IMR-90 (cell line): ENCODE results near the gene ALS2. TPM values are rescaled to one million over a fixed set of nuclear protein-coding genes. Genes with fewer than 3 reads are reported as not detected.

Source experiments
- ATAC-seq: fragments of 200-7000 bp; cut with Tn5 transposase; 2 replicates; pipeline ENCODE4 v1.9.1; 2020; ENCODE audit warnings: low read depth, mild to moderate bottlenecking, moderate library complexity
- BruUV-seq: library from RNA; stranded (reverse); fragments of 400-500 nt; replicated peaks from 2 replicates; lab custom pipeline; 2021; lab: Mats Ljungman, UMichigan
- CTCF ChIA-PET: fragments of 300-600 bp; formaldehyde crosslinking; extraction: SDS; loops from one replicate; lab custom pipeline; 2021; ENCODE audit warnings: antibody characterized with exemption; lab: Yijun Ruan, JAX
- POLR2A ChIA-PET: fragments of 300-600 bp; sonication (Branson Sonifier 250); formaldehyde crosslinking; loops from one replicate; lab custom pipeline; 2022; ENCODE audit warnings: antibody characterized with exemption; ENCODE audit not compliant: unreplicated experiment; lab: Charles Lee
- DNase-seq: peaks from one replicate; pipeline ENCODE4 v3.0.0; 2013
- H2AFZ ChIP-seq: replicated peaks from 2 replicates; pipeline ENCODE3; 2013; ENCODE audit warnings: low read length, mild to moderate bottlenecking; ENCODE audit not compliant: poor library complexity
- H2AK5ac ChIP-seq: 2 replicates; pipeline ENCODE4 v1.6.1; 2013; ENCODE audit warnings: low read depth, low read length, inconsistent platforms
- H2AK9ac ChIP-seq: replicated peaks from 2 replicates; pipeline ENCODE3; 2013; ENCODE audit warnings: mild to moderate bottlenecking, low read depth, low read length, moderate library complexity; ENCODE audit not compliant: poor library complexity
- H2BK120ac ChIP-seq: 2 replicates; pipeline ENCODE4 v1.6.1; 2013; ENCODE audit warnings: low read depth, low read length, inconsistent platforms
- H2BK15ac ChIP-seq: 3 replicates; pipeline ENCODE4 v1.6.1; 2013; ENCODE audit warnings: low read depth, low read length, inconsistent platforms
- H2BK20ac ChIP-seq: 2 replicates; pipeline ENCODE4 v1.6.1; 2013; ENCODE audit warnings: low read depth, mild to moderate bottlenecking, inconsistent platforms, low read length, moderate library complexity
- H2BK5ac ChIP-seq: 2 replicates; pipeline ENCODE4 v1.6.1; 2013; ENCODE audit warnings: mild to moderate bottlenecking, low read depth, low read length, inconsistent platforms; ENCODE audit not compliant: poor library complexity, severe bottlenecking
- H3K14ac ChIP-seq: replicated peaks from 2 replicates; pipeline ENCODE4 v1.6.1; 2013; ENCODE audit warnings: low read depth, low read length, inconsistent platforms
- H3K18ac ChIP-seq: 2 replicates; pipeline ENCODE4 v1.6.1; 2013; ENCODE audit warnings: low read depth, low read length, control low read depth
- H3K23ac ChIP-seq: 2 replicates; pipeline ENCODE4 v1.6.1; 2013; ENCODE audit warnings: low read depth, low read length, inconsistent platforms
- H3K27ac ChIP-seq: 2 replicates; pipeline ENCODE4 v1.5.1; 2013; ENCODE audit warnings: mild to moderate bottlenecking, control low read depth, low read length; ENCODE audit not compliant: insufficient read depth
- H3K27me3 ChIP-seq: 2 replicates; pipeline ENCODE4 v1.6.1; 2013; ENCODE audit warnings: low read length; ENCODE audit not compliant: control insufficient read depth, insufficient read depth
- H3K36me3 ChIP-seq: 2 replicates; pipeline ENCODE4 v1.6.1; 2013; ENCODE audit warnings: low read length, mixed read lengths; ENCODE audit not compliant: control insufficient read depth, insufficient read depth
- H3K4ac ChIP-seq: 2 replicates; pipeline ENCODE4 v1.6.1; 2013; ENCODE audit warnings: low read depth, low read length, inconsistent platforms
- H3K4me1 ChIP-seq: 2 replicates; pipeline ENCODE4 v1.6.1; 2013; ENCODE audit warnings: low read length, mixed read lengths; ENCODE audit not compliant: control insufficient read depth, insufficient read depth
- H3K4me2 ChIP-seq: 2 replicates; pipeline ENCODE4 v1.6.1; 2013; ENCODE audit warnings: low read depth, mild to moderate bottlenecking, control low read depth, low read length, moderate library complexity
- H3K4me3 ChIP-seq: 2 replicates; pipeline ENCODE4 v1.5.1; 2013; ENCODE audit warnings: low read depth, mild to moderate bottlenecking, control low read depth, low read length, moderate library complexity; ENCODE audit not compliant: insufficient read depth
- H3K56ac ChIP-seq: 2 replicates; pipeline ENCODE4 v1.6.1; 2013; ENCODE audit warnings: low read length, inconsistent platforms; ENCODE audit not compliant: insufficient read depth; ENCODE audit errors: extremely low read depth
- H3K79me1 ChIP-seq, 2 experiments: 2 replicates each; pipeline ENCODE4 v1.6.1; 2013; ENCODE audit warnings: low read length in 2 of 2, inconsistent platforms in 1 of 2, low read depth in 1 of 2
- H3K9ac ChIP-seq: 2 replicates; pipeline ENCODE4 v1.6.1; 2013; ENCODE audit warnings: low read depth, low read length, control low read depth
- H3K9me1 ChIP-seq: 2 replicates; pipeline ENCODE4 v1.6.1; 2013; ENCODE audit warnings: low read length, inconsistent platforms; ENCODE audit not compliant: insufficient read depth
- H3K9me3 ChIP-seq: 2 replicates; pipeline ENCODE4 v1.6.1; 2013; ENCODE audit warnings: low read length; ENCODE audit not compliant: control insufficient read depth, insufficient read depth
- H4K20me1 ChIP-seq: 2 replicates; pipeline ENCODE4 v1.6.1; 2013; ENCODE audit warnings: low read length, inconsistent platforms; ENCODE audit not compliant: insufficient read depth
- H4K5ac ChIP-seq: 2 replicates; pipeline ENCODE4 v1.6.1; 2013; ENCODE audit warnings: mild to moderate bottlenecking, low read depth, low read length, control low read depth
- H4K8ac ChIP-seq, 2 experiments: 2 replicates each; pipeline ENCODE4 v1.6.1; 2013; ENCODE audit warnings: low read depth in 2 of 2, low read length in 2 of 2, control low read depth in 1 of 2, inconsistent platforms in 1 of 2
- H4K91ac ChIP-seq: 2 replicates; pipeline ENCODE4 v1.6.1; 2013; ENCODE audit warnings: low read depth, low read length, inconsistent platforms; ENCODE audit not compliant: insufficient read depth
- MAZ ChIP-seq: IDR thresholded peaks from 2 replicates; pipeline ENCODE4 v1.6.1; 2012; ENCODE audit warnings: low read depth, mild to moderate bottlenecking, low read length, improper control_type of control experiment, moderate library complexity, borderline replicate concordance
- MXI1 ChIP-seq: IDR thresholded peaks from 2 replicates; pipeline ENCODE4 v1.6.1; 2012; ENCODE audit warnings: low read depth, mild to moderate bottlenecking, low read length, moderate library complexity, borderline replicate concordance
- RCOR1 ChIP-seq: IDR thresholded peaks from 2 replicates; pipeline ENCODE4 v1.6.1; 2012; ENCODE audit warnings: mild to moderate bottlenecking, low read length, improper control_type of control experiment; ENCODE audit not compliant: insufficient replicate concordance
- WGBS, 2 experiments: methylation state at CpG; one replicate each; pipeline versions ENCODE4 v1.1.5 to v1.1.7; 2013; ENCODE audit warnings: missing lambda C conversion rate in 2 of 2; ENCODE audit not compliant: insufficient read length in 1 of 2; ENCODE audit errors: extremely low coverage in 2 of 2; 5-methylcytosine and 5-hydroxymethylcytosine counted together
- dilution Hi-C: fragments of 300-500 bp; cut with HindIII; formaldehyde crosslinking; loops from one replicate; pipeline ENCODE4 v1.14.3; 2018; ENCODE audit warnings: low sequenced_read_pairs; ENCODE audit not compliant: unreplicated experiment
- in situ Hi-C: fragments of 300-500 bp; cut with MboI; formaldehyde crosslinking; loops from 3 replicates; pipeline ENCODE4 v1.14.3; 2019; ENCODE audit warnings: low sequenced_read_pairs, inconsistent platforms, mixed read lengths
- intact Hi-C: fragments of 100-400 bp; cut with micrococcal nuclease; formaldehyde crosslinking; loops from 2 replicates; pipeline ENCODE4 v1.10.0; 2022
- polyA plus RNA-seq, 3 experiments: library from polyadenylated mRNA; depleted of rRNA; stranded (reverse); fragments of >200 nt; gene quantifications; 2 replicates each; pipeline ENCODE4 v1.2.3, GENCODE V29; 2012; ENCODE audit warnings: low replicate concordance in 1 of 3
- total RNA-seq: library from RNA; depleted of rRNA; stranded (reverse); fragments of >200 nt; gene quantifications from 2 replicates; pipeline ENCODE4 v1.2.3, GENCODE V29; 2012

Gene ALS2
- total and polyA plus RNA-seq, 2 of the 4 experiments (the other 2 are of a cell fraction): 14.4 to 42.3 TPM

DNA sequence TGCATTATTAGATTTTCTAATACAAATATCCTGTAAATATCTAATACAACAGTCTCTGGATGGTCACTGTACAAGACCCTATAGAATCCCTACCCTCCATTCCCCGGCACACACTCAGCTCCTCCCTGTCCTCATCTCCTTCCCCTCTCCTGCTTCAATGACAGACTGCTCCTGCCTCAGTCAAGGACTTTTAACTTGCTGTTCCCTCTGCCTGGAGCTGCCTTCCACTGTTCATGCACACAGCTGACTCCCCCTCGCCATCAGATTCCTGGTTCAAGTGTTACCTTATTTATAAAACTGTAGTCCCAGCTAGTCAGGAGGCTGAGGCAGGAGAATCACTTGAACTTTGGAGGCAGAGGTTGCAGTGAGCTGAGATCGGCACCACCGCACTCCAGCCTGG is 28.9 kb upstream of the ALS2 start:
- Histone ChIP-seq H3K23ac (peak overlapping the region; percentile 81), H2BK20ac (peak overlapping the region; percentile 71), H2AK5ac (peak overlapping the region; percentile 89), H3K9me1 (peaks cover 3% of the 10 kb centered on the region; the same call in 1 of the 2 replicates), H3K9me3 (no peaks in the 10 kb centered on the region), H2AFZ (peak overlapping the region; percentile 68), H3K27ac (peak overlapping the region; percentile 13; the same call in 1 of the 2 replicates), H4K20me1 (no peaks in the 10 kb centered on the region), H4K8ac (peak overlapping the region in 1 of 2 experiments; percentile 83; a peak in 1 of 4 replicates), H3K14ac (peak overlapping the region; percentile 78; the same call in 1 of the 2 replicates), H3K18ac (peak overlapping the region; percentile 48), H3K4me2 (no peak overlapping the region), H3K36me3 (no peaks in the 10 kb centered on the region), H3K56ac (no peak overlapping the region), H4K91ac (peak overlapping the region; percentile 70), H3K9ac (peak overlapping the region; percentile 54; the same call in 1 of the 2 replicates), H3K4ac (peak overlapping the region; percentile 82), H3K79me1 (peaks cover 0 to 14% of the 10 kb centered on the region in 2 experiments; a peak in 1 of 4 replicates), H2AK9ac (no peak overlapping the region), H3K4me3 (no peak overlapping the region), H2BK15ac (peak overlapping the region; percentile 83; the same call in 2 of the 3 replicates), H4K5ac (peak overlapping the region; percentile 61), H2BK120ac (peak overlapping the region; percentile 82), H2BK5ac (peak overlapping the region; percentile 55), H3K4me1 (peaks cover 9% of the 10 kb centered on the region), H3K27me3 (no peaks in the 10 kb centered on the region)
- intact Hi-C loops (no loop called here), dilution Hi-C loops (no loop called here), in situ Hi-C loops (no loop called here)
- WGBS, 2 experiments: 100% methylated on average over 1 of the region's 4 CpGs; no CpG with 5 or more reads in 1 of the 2 experiments
- TF ChIP-seq RCOR1 (no peak), MXI1 (no peak), MAZ (no peak)
- no peak for ATAC-seq
- BruUV-seq: no TSS peak
- no peak for DNase-seq
- ChIA-PET CTCF (no interaction called here), POLR2A (no interaction called here)
